Upper lobe of right lung (tissue), 1 donor: ENCODE measurements around the gene ZNF695. TPM values are rescaled to one million over a fixed set of nuclear protein-coding genes. Genes with fewer than 3 reads are reported as not detected.

Experiments used
- ATAC-seq: fragments of 200-7000 bp; cut with Tn5 transposase; one replicate; pipeline ENCODE4 v1.9.1; 2020; ENCODE audit warnings: mild to moderate bottlenecking, moderate library complexity
- DNase-seq: peaks from one replicate; pipeline ENCODE4 v3.0.0-alpha.2; 2020
- H3K27ac ChIP-seq: fragments of 200-600 bp; one replicate; pipeline ENCODE4 v1.8.0; 2022
- H3K27me3 ChIP-seq: fragments of 200-600 bp; one replicate; pipeline ENCODE4 v1.8.0; 2022; ENCODE audit warnings: mild to moderate bottlenecking
- H3K36me3 ChIP-seq: fragments of 200-600 bp; one replicate; pipeline ENCODE4 v1.8.0; 2022
- H3K4me1 ChIP-seq: fragments of 200-600 bp; one replicate; pipeline ENCODE4 v1.8.0; 2022
- H3K4me3 ChIP-seq: fragments of 200-600 bp; one replicate; pipeline ENCODE4 v1.8.0; 2022; ENCODE audit warnings: mild to moderate bottlenecking
- H3K9me3 ChIP-seq: fragments of 200-600 bp; one replicate; pipeline ENCODE4 v1.8.0; 2022
- CTCF ChIP-seq: fragments of 200-600 bp; IDR thresholded peaks from one replicate; pipeline ENCODE4 v1.8.0; 2022; ENCODE audit warnings: antibody characterized with exemption
- intact Hi-C: fragments of 100-400 bp; cut with DNase I; formaldehyde crosslinking; loops from one replicate; pipeline ENCODE4 v1.11.0; 2022
- total RNA-seq: library from RNA; stranded (reverse); fragmentation: NEBNext Ultra II Directional; extraction: Animal tissue kit (Norgen Biotek cat#: 25700); gene quantifications from one replicate; pipeline ENCODE4 v1.2.1, GENCODE V29; 2021
- donor health status: DM: no; HTN: yes; CAD: no; lungs with severe emphysema.

Gene ZNF695
- total RNA-seq, 1 donor from 2014 or later = not detected

DNA sequence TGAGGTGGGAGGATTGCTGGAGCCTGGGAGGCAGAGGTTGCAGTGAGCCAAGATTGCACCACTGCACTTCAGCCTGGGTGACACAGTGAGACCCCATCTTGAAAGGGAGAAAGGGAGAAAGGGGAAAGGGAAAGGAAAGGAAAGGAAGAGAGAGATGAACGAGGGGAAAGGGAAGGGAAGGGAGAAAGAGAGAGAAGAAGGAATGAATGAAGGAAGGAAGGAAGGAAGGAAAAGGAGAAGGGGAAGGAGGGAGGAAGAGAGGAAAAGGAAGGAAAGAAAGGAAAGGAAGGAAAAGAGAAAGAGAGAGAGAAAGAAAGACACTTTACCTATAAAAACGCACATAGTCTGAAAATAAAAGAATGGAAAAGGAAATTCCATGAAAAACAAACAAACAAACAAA is 18.0 kb downstream of the ZNF695 start:
- Histone ChIP-seq H3K4me1 (no peaks in the 10 kb centered on the region), H3K36me3 (no peaks in the 10 kb centered on the region), H3K27me3 (no peaks in the 10 kb centered on the region), H3K4me3 (no peak overlapping the region), H3K9me3 (peaks cover 59% of the 10 kb centered on the region), H3K27ac (no peak overlapping the region)
- intact Hi-C loops = no loop called here
- no peak for ATAC-seq
- DNase-seq = no peak
- TF ChIP-seq CTCF = no peak

- no peak overlapping the region for H3K4me3 ChIP-seq
- TF ChIP-seq CTCF = no peak
These were observed 19.5 kb downstream of the ZNF695 start for GRCh38 chr1:246988316-246988715.

DNA sequence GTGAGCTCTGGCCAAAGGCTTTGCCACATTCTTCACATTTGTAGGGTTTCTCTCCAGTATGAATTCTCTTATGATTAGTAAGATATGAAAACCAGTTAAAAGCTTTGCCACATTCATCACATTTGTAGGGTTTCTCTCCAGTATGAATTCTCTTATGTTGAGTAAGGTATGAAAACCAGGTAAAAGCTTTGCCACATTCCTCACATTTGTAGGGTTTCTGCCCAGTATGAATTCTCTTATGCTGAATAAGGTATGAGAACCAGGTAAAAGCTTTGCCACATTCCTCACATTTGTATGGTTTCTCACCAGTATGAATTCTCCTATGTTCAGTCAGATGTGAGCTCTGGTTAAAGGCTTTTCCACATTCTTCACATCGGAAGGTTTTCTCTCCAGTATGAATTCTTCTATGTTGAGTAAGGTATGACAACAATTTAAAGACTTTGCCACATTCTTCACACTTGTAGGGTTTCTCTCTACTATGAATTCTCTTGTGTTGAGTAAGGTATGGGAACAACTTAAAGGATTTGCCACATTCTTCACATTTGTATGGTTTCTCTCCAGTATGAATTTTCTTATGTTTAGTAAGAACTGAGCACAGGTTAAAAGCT is 20.7 kb downstream of the ZNF695 start:
- peaks cover 65% of the 10 kb centered on the region for H3K9me3 ChIP-seq
- intact Hi-C loops = no loop called here
- no peak for ATAC-seq

More at GRCh38 chr1:246988316-246988715, 19.5 kb downstream of the ZNF695 start:
- Histone ChIP-seq H3K4me1 (no peaks in the 10 kb centered on the region), H3K27ac (no peak overlapping the region), H3K9me3 (peaks cover 68% of the 10 kb centered on the region), H3K27me3 (no peaks in the 10 kb centered on the region), H3K36me3 (no peaks in the 10 kb centered on the region)
- ATAC-seq (no peak), DNase-seq (no peak)
- intact Hi-C loops = no loop called here

GRCh38 chr1:246978785-246979184 is 29.1 kb downstream of the ZNF695 start:
- Histone ChIP-seq H3K9me3 (peaks cover 20% of the 10 kb centered on the region), H3K4me3 (no peak overlapping the region), H3K36me3 (no peaks in the 10 kb centered on the region), H3K27me3 (no peaks in the 10 kb centered on the region), H3K4me1 (no peaks in the 10 kb centered on the region), H3K27ac (no peak overlapping the region)
- ATAC-seq (no peak), DNase-seq (no peak)
- intact Hi-C loops = no loop called here
- no peak for TF ChIP-seq CTCF

More for the DNA sequence above, 20.7 kb downstream of the ZNF695 start:
- no peaks in the 10 kb centered on the region for H3K27me3 ChIP-seq
- no peak for DNase-seq
- no peak overlapping the region for H3K4me3 ChIP-seq
- H3K4me1 ChIP-seq = no peaks in the 10 kb centered on the region
- TF ChIP-seq CTCF = no peak
- no peak overlapping the region for H3K27ac ChIP-seq
- no peaks in the 10 kb centered on the region for H3K36me3 ChIP-seq

DNA sequence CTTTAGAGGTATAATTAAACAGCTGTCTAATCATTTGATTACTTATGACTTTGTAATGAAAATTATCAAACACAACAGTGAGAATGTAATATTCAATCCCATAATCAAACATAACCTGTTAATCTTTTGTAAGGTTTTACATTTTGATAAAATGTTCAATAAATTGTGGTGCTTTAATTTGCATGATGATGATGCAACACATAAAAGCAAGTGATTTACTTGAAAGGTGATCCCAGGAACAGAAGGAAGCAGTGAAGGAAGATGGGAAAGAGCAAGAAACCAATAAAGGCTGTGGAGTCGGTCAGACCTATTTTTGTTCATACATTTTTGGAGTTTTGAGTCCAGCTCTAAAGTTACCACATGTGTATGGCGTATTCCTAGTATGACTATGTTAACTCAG is 29.6 kb downstream of the ZNF695 start:
- TF ChIP-seq CTCF = no peak
- no peak overlapping the region for H3K4me3 ChIP-seq
- H3K27me3 ChIP-seq = no peaks in the 10 kb centered on the region
- H3K9me3 ChIP-seq = peaks cover 17% of the 10 kb centered on the region
- no peak for DNase-seq
- H3K4me1 ChIP-seq = no peaks in the 10 kb centered on the region
- H3K36me3 ChIP-seq = no peaks in the 10 kb centered on the region
- no peak for ATAC-seq
- H3K27ac ChIP-seq = no peak overlapping the region
- intact Hi-C loops = no loop called here

DNA sequence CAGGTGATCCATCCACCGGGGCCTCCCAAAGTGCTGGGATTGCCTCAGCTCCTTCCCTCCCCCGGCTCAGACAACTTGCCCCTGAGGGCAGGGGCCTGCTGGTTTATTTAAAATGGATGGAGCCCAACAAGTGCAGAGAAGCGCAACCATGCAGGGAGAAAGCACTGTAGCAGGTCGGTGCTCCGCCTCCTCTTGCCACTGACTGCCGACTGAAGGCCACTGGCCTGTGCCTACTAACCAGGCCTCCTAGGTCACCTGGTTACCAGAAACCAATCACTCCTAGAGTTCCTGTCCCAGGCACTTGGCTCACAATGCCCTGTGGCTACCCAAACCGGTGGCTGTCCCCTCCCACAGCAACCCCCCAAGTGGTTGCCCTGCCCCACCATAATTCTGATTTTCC is 35.9 kb downstream of the ZNF695 start:
- H3K9me3 ChIP-seq = peaks cover 6% of the 10 kb centered on the region
- no peaks in the 10 kb centered on the region for H3K27me3 ChIP-seq
- TF ChIP-seq CTCF = no peak
- H3K4me1 ChIP-seq = no peaks in the 10 kb centered on the region
- intact Hi-C loops = no loop called here
- no peaks in the 10 kb centered on the region for H3K36me3 ChIP-seq
- H3K27ac ChIP-seq = no peak overlapping the region
- ATAC-seq (no peak), DNase-seq (no peak)
- no peak overlapping the region for H3K4me3 ChIP-seq
